Liver (tissue), 9 donors: ENCODE data around the gene ABCA12. TPM values are rescaled to one million over a fixed set of nuclear protein-coding genes. Genes with fewer than 3 reads are reported as not detected.

Experiments
- DNase-seq: peaks from one replicate; pipeline ENCODE4 v3.0.0-alpha.2; 2017; ENCODE audit warnings: low spot score
- H3K27ac ChIP-seq, 2 donors: one replicate each; pipeline ENCODE4 v1.7.0; 2013; ENCODE audit warnings: inconsistent platforms in 2 of 2, low read length in 2 of 2, control low read depth in 1 of 2, low read depth in 1 of 2, mild to moderate bottlenecking in 1 of 2
- H3K27me3 ChIP-seq, 4 donors: one replicate each; pipeline versions ENCODE4 v1.6.1 to v1.7.0; 2013; ENCODE audit warnings: low read length in 3 of 4, inconsistent platforms in 1 of 4, mild to moderate bottlenecking in 1 of 4, moderate library complexity in 1 of 4; ENCODE audit not compliant: control insufficient read depth in 4 of 4, insufficient read depth in 4 of 4
- H3K36me3 ChIP-seq, 4 donors: one replicate each; pipeline versions ENCODE4 v1.6.1 to v1.7.0; 2013; ENCODE audit warnings: low read length in 3 of 4, mild to moderate bottlenecking in 3 of 4, low read depth in 1 of 4, moderate library complexity in 1 of 4; ENCODE audit not compliant: control insufficient read depth in 4 of 4, insufficient read depth in 3 of 4
- H3K4me1 ChIP-seq, 4 donors: one replicate each; pipeline versions ENCODE4 v1.6.1 to v1.7.0; 2013; ENCODE audit warnings: low read length in 3 of 4, mild to moderate bottlenecking in 3 of 4, moderate library complexity in 1 of 4; ENCODE audit not compliant: control insufficient read depth in 4 of 4, insufficient read depth in 4 of 4
- H3K4me3 ChIP-seq, 3 donors: one replicate each; pipeline versions ENCODE4 v1.6.1 to v1.7.0; 2013; ENCODE audit warnings: low read length in 3 of 3, control low read depth in 1 of 3, low read depth in 1 of 3, mild to moderate bottlenecking in 1 of 3
- H3K9ac ChIP-seq, 2 donors: one replicate each; pipeline ENCODE4 v1.7.0; 2013; ENCODE audit warnings: low read length in 2 of 2, mild to moderate bottlenecking in 2 of 2, moderate library complexity in 2 of 2, control low read depth in 1 of 2, low read depth in 1 of 2
- H3K9me3 ChIP-seq, 4 donors: one replicate each; pipeline versions ENCODE4 v1.6.1 to v1.7.0; 2013; ENCODE audit warnings: low read length in 3 of 4; ENCODE audit not compliant: control insufficient read depth in 4 of 4
- ATF3 ChIP-seq: IDR thresholded peaks from 2 replicates; pipeline ENCODE4 v1.6.1; 2016; ENCODE audit warnings: antibody characterized with exemption
- EGR1 ChIP-seq, 2 donors: IDR thresholded peaks; 2 replicates each; pipeline ENCODE4 v1.6.1; 2016 to 2018; ENCODE audit warnings: antibody characterized with exemption in 2 of 2, low read depth in 2 of 2
- FOXA2 ChIP-seq: IDR thresholded peaks from 2 replicates; pipeline ENCODE4 v1.6.1; 2016; ENCODE audit warnings: antibody characterized with exemption
- GABPA ChIP-seq, 2 donors: IDR thresholded peaks in 1 of 2; conservative IDR thresholded peaks in 1 of 2; 2 replicates each; pipeline ENCODE4 v1.6.1; 2016; ENCODE audit warnings: antibody characterized with exemption in 2 of 2, mild to moderate bottlenecking in 1 of 2, moderate library complexity in 1 of 2
- HNF4A ChIP-seq, 2 donors: conservative IDR thresholded peaks; 2 replicates each; pipeline ENCODE4 v1.6.1; 2016; ENCODE audit warnings: antibody characterized with exemption in 2 of 2, mild to moderate bottlenecking in 2 of 2
- HNF4G ChIP-seq: IDR thresholded peaks from 2 replicates; pipeline ENCODE4 v1.6.1; 2016; ENCODE audit warnings: antibody characterized with exemption
- JUND ChIP-seq, 2 donors: IDR thresholded peaks; 2 replicates each; pipeline ENCODE4 v1.6.1; 2016; ENCODE audit warnings: antibody characterized with exemption in 2 of 2
- NR2F2 ChIP-seq: IDR thresholded peaks from 2 replicates; pipeline ENCODE4 v1.6.1; 2016; ENCODE audit warnings: antibody characterized with exemption
- REST ChIP-seq: IDR thresholded peaks from 2 replicates; pipeline ENCODE4 v1.6.1; 2016; ENCODE audit warnings: antibody characterized with exemption, mild to moderate bottlenecking
- YY1 ChIP-seq: IDR thresholded peaks from 2 replicates; pipeline ENCODE4 v1.6.1; 2016; ENCODE audit warnings: antibody characterized with exemption, mild to moderate bottlenecking
- WGBS: extraction: QIAGEN DNeasy Blood & Tissue Kit; methylation state at CpG from one replicate; pipeline ENCODE4 v1.1.7; 2013; 5-methylcytosine and 5-hydroxymethylcytosine counted together
- polyA plus RNA-seq, 2 donors: library from polyadenylated mRNA; stranded (reverse) in 1 of 2; unstranded in 1 of 2; fragments of 200-250 nt in 1 of 2; fragments of >200 nt in 1 of 2; fragmentation: Nextera tagmentation in 1 of 2; extraction: Ambion mirVana in 1 of 2; gene quantifications; one replicate each; pipeline versions ENCODE4 v1.2.1 to v1.2.3, GENCODE V29; 2013 to 2015
- total RNA-seq, 2 donors: library from RNA; depleted of rRNA; stranded (reverse); fragments of >200 nt; gene quantifications; one replicate each; pipeline ENCODE4 v1.2.3, GENCODE V29; 2014
- donor health status: healthy.
- donor health status: healthy.
- donor health status: healthy.
- donor health status: healthy.
- donor health status: healthy.

The ABCA12 gene
- total and polyA plus RNA-seq, 4 donors: 0.03 TPM; not detected in 3

GRCh38 chr2:215140166-215140707 is 1.8 kb upstream of the ABCA12 start:
- H3K9me3 ChIP-seq: no peaks in the 10 kb centered on the region
- no peak for DNase-seq

GRCh38 chr2:215137741-215138340 is 585 bp downstream of the ABCA12 start:
- Histone ChIP-seq H3K4me3 (no peak overlapping the region), H3K36me3 (no peaks in the 10 kb centered on the region), H3K27me3 (no peaks in the 10 kb centered on the region), H3K9ac (no peak overlapping the region), H3K4me1 (no peaks in the 10 kb centered on the region), H3K9me3 (no peaks in the 10 kb centered on the region), H3K27ac (no peak overlapping the region)
- no peak for TF ChIP-seq NR2F2
- TF ChIP-seq EGR1 (IDR thresholded peaks at IDR 0.05; ENCODE audit: low read depth in 2 of 2): no peak
- no peak for TF ChIP-seq FOXA2
- TF ChIP-seq GABPA (IDR thresholded peaks at IDR 0.05 in 1 of 2, conservative IDR thresholded peaks at IDR 0.05 in 1 of 2): no peak
- TF ChIP-seq JUND (IDR thresholded peaks at IDR 0.05): no peak
- 60% methylated on average over 6 of the region's 6 CpGs for WGBS
- no peak for DNase-seq

More at GRCh38 chr2:215140166-215140707, 1.8 kb upstream of the ABCA12 start:
- TF ChIP-seq REST (no peak), JUND (IDR thresholded peaks at IDR 0.05) (no peak), YY1 (no peak), FOXA2 (no peak), ATF3 (no peak), HNF4A (conservative IDR thresholded peaks at IDR 0.05) (no peak)
- 75% methylated on average over 4 of the region's 4 CpGs for WGBS
- Histone ChIP-seq H3K36me3 (no peaks in the 10 kb centered on the region), H3K4me3 (no peak overlapping the region), H3K27me3 (no peaks in the 10 kb centered on the region), H3K4me1 (no peaks in the 10 kb centered on the region), H3K9ac (no peak overlapping the region), H3K27ac (no peak overlapping the region)

- no peaks in the 10 kb centered on the region for H3K4me1 ChIP-seq
- H3K9me3 ChIP-seq: no peaks in the 10 kb centered on the region
- 51% methylated on average over 3 of the region's 3 CpGs for WGBS
- no peak for DNase-seq
- H3K36me3 ChIP-seq: no peaks in the 10 kb centered on the region
- H3K4me3 ChIP-seq: no peak overlapping the region
- TF ChIP-seq NR2F2 (no peak), HNF4G (no peak)
- H3K27me3 ChIP-seq: no peaks in the 10 kb centered on the region
- H3K9ac ChIP-seq: no peak overlapping the region
- H3K27ac ChIP-seq: no peak overlapping the region
These were observed 1.1 kb downstream of the ABCA12 start for GRCh38 chr2:215137329-215137686.
